Loucy (cell line): Measurements from ENCODE around the gene TBC1D8.

Experiments used
- CTCF ChIP-seq: fragments of 200-600 bp; sonication (generic); conservative IDR thresholded peaks from 2 replicates; pipeline ENCODE4 v1.5.1; 2014; ENCODE audit warnings: mild to moderate bottlenecking, antibody characterized with exemption, low read length
- EZH2phosphoT487 ChIP-seq: fragments of 200-600 bp; IDR thresholded peaks from 2 replicates; pipeline ENCODE4 v1.6.1; 2018; ENCODE audit warnings: antibody characterized with exemption, mild to moderate bottlenecking, moderate library complexity, borderline replicate concordance

- TF ChIP-seq CTCF, result no peak
- TF ChIP-seq EZH2phosphoT487, result no peak
These were observed 4.6 kb downstream of the TBC1D8 start for GRCh38 chr2:101146535-101146934.
